Astrocyte of the hippocampus (primary cell): Measurements from ENCODE around the gene IQCN.

Source experiments
- DNase-seq: peaks from one replicate; pipeline ENCODE4 v3.0.0; 2011; ENCODE audit warnings: low read depth, low spot score

IQCN gene

GRCh38 chr19:18287836-18288772 is 13.9 kb upstream of the IQCN start:
- DNase-seq: peak; percentile 62

GRCh38 chr19:18286973-18287635 is 12.9 kb upstream of the IQCN start:
- DNase-seq: no peak

GRCh38 chr19:18284712-18285360 is 10.6 kb upstream of the IQCN start:
- DNase-seq: no peak

DNA sequence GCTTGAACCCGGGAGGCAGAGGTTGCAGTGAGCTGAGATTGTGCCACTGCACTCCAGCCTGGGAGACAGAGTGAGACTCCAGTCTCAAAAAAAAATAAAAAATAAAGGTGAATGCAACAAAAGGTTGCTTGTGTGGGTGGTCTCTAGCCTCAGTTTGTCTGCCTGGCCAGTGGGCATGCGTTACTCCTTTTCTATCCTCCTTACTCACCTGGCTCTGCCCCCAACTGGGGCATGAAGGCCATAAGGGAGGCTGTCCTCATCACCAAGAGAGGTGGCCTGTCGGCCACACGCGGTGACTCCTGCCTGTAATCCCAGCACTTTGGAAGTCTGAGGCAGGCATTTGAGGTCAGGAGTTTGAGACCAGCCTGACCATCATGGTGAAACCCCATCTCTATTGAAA is 9.1 kb upstream of the IQCN start:
- DNase-seq: no peak

GRCh38 chr19:18282788-18283141 is 8.5 kb upstream of the IQCN start:
- no peak for DNase-seq

DNA sequence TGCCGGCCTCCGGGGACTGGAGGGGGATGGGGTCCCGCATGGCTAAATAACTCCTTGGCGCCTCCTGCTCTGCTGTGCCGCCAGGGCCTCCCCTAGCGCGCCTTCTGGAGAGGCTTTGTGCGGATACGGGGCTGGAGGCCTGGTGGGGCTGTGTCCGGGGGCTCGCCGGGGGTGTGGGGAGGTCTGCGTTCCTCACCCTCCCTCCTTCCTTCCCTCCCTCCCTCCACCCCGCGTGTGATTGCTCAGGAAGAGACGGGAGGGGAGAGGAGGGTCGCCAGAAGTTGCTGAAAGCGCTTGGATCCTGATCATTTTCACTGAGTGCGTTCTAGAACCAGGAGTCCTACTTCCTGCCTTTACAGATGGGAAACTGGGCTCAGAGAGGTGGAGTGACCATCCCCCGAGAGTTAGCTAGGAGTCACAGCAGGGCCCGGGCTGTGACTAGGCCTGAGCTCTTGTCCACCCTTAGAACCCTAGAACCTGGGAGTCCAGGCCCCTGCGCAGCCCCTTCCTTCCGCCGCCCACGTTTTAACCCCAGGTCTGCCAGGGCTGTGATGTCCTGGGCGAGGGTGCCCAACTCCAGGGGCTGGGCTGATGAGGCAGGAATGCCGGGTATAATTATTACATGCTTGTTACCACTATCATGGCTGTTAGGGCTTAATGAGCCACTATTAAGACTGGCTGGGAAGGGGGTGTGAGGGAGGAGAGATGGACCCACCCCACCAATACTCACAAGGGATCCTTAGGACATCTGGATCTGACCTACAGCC is 8.0 kb upstream of the IQCN start:
- DNase-seq: no peak

- peak; percentile 100 for DNase-seq
Measured at GRCh38 chr19:18281082-18282020, 7.1 kb upstream of the IQCN start, which contains the start of gene JUND. Gene JUND (minus strand): TSS chr19:18281622. CDS start chr19:18281484, 138 bp downstream.

DNA sequence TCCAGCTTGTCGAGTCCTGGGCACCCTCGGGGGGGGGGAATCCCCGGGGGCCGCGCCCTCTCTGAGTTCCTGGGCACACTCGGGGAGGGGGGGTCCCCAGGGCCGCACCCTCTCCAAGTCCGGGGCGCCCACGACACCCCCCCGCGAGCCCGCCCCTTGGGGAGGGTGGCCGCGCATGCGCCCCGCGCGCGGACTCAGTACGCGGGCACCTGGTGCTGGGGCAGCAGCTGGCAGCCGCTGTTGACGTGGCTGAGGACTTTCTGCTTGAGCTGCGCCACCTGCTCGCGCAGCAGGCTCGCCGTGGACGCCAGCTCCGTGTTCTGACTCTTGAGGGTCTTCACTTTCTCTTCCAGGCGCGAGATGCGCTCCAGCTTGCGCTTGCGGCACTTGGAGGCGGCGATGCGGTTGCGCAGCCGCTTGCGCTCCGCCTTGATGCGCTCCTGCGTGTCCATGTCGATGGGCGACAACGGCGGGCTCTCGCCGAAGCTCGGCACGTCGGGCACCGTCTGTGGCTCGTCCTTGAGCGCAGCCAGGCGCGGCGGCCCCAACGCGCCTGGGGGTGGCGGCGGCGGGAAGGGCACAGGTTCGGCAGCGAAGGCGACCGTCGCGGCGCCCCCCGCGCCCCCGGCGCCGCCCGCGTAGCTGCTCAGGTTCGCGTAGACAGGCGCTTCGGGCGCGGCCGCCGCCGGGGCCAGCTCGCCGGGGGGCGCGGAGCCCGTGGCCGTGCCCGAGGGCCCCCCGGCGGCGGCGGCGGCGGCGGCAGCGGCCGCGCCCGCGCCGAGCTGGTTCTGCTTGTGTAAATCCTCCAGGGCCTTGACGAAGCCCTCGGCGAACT is 6.2 kb upstream of the IQCN start:
- DNase-seq: peak; percentile 86

GRCh38 chr19:18279516-18280246 is 5.4 kb upstream of the IQCN start:
- DNase-seq: peak; percentile 97

DNA sequence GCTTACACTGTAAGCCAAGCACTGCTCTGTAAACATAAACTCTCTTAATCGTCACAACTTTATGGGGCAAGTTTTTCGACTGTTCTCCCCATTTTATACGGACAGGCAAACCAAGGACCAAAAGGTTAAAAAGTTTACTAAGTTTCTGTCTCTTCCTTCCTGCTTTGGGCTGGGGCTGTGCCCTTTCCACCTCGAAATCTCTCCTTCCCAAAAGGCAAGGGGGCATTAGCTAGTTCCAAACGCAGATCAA is 4.9 kb upstream of the IQCN start:
- no peak for DNase-seq

DNA sequence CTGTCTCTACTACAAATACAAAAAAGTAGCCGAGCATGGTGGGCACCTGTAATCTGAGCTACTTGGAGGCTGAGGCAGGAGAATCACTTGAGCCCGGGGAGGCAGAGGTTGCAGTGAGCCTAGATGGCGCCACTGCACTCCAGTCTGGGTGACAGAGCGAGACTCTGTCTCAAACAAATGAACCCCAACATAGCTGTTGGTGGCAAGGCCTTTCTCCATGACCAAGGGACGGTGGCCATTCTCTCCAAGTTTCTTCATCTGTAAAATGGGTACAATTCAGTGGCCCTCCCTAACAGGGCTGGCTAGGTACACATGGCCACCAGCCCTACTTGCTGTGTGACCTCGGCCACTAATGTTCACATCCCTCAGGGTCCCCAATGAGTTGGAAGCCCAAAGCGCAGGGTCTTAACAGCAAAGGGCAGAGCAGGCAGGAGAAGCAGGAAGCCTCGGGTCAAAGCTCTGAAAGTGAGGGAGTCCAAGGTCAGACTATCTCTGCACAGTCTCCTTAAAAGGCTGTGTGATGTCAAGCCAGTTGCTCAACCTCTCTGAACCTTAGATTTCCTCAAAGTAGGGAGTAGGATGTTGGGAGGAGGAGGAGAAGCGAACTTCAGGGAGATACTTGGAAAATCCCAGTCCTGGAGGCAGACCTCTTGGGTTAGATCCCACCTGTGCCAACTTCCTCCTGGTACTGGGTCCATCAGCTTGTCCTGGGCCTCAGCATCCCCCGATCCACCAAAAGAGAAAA is 4.4 kb upstream of the IQCN start:
- DNase-seq: peak; percentile 39

DNA sequence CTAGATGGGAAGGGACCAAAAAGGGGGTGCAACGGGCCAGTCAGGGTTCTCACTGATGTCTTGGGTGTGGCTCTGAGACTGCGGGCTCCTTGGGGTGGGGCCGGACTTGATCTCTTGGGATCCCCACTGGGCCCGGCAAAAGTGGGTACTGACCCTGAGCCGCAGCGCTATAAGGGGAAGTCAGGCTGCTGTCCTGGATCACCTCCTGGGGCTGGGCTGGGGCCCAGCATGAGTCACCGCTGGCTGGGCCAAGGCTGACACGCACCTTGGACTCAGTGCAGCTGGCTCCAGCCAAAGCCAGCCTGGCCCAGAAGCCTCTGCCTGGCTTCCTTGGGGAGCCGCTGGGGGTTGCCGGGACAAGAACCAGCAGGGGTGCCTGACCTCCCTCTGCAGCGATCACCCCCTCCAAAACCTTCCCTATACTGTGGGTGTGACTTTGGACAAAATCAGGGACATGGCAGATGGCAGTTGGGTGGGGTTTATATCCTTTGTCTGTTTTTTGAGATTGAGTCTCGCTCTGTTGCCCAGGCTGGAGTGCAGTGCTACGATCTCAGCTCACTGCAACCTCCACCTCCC is 617 bp upstream of the IQCN start:
- peak; percentile 96 for DNase-seq

GRCh38 chr19:18273561-18274218 is 562 bp downstream of the IQCN start:
- no peak for DNase-seq

DNA sequence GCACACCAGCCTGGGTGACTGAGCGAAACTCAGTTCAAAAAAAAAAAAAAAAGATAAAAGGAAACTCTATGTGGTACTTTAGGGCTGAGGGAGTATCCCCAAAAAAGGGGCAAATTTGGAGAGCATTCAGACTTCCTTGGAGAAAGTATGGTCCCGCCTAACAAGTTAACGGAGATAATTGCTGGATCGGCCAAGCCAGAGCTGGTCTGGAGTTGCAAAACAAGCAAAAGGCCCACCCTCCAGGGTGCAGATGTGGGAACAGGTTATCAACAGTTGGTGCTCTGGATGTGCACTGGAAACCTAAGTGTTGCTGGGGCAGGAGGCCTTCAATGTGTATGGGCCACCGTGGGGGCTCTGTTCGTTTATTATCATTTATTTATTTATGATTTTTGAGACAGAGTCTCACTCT is 2.8 kb downstream of the IQCN start:
- no peak for DNase-seq

GRCh38 chr19:18270326-18270725 is 3.9 kb downstream of the IQCN start:
- DNase-seq: no peak

DNA sequence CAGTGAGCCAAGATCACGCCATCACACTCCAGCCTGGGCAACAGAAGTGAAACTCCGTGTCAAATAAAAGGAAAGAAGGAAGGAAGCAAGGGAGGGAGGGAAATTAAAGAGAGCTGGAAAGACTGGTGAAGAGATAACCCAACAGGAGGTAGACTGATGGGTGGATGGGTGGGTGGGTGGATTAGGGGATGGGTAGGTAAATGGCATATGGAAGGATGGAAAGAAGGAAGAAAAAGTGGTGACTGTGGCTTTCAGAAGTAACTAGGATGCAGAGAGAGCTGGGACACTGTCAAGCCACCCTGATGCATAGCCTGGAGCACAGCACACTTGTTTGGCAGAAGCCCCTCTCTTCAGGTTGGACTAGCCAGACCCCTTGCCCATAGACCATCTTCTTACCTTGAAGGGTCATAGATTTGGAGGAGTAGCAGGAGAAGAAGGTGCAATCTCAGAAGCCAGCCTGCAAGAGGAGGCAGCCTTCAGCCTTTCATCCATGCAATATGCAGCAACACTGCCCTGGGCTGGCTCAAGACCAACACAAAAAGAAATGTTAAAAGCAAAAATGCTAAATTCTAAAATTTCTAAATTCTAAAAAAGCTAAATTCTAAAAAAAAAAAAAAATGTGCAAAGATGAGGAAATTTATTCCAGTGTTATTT is 5.1 kb downstream of the IQCN start:
- no peak for DNase-seq
